ENCODE measurements around the gene TAF13.
"Not testable (repeated sequence)": the region's sequence is repeated elsewhere in the genome, so short reads cannot be mapped to it uniquely, and the experiment has no call there.

TAF13 gene

GRCh38 chr1:109040627-109040988, 35.2 kb downstream of the TAF13 start:
- CTCF ChIA-PET = no interaction called here
- TF ChIP-seq SUZ12 (IDR thresholded peaks at IDR 0.05) = no peak
- no peak for TF ChIP-seq ARNT (IDR thresholded peaks at IDR 0.05)
- no peak for TF ChIP-seq SP1 (IDR thresholded peaks at IDR 0.05)
- no peak for TF ChIP-seq FOXA1 (IDR thresholded peaks at IDR 0.05)
- no peak for TF ChIP-seq TARDBP (IDR thresholded peaks at IDR 0.05)
- TF ChIP-seq ELF4 (IDR thresholded peaks at IDR 0.05) = no peak
- TF ChIP-seq BHLHE40 (IDR thresholded peaks at IDR 0.05; ENCODE audit: borderline replicate concordance) = no peak
- TF ChIP-seq L3MBTL2 (conservative IDR thresholded peaks at IDR 0.05) = no peak
- no peak for TF ChIP-seq FOXM1 (IDR thresholded peaks at IDR 0.05; ENCODE audit: borderline replicate concordance)
- TF ChIP-seq ZNF384 (IDR thresholded peaks at IDR 0.05) = no peak
- no peak for TF ChIP-seq LEF1 (IDR thresholded peaks at IDR 0.05; ENCODE audit: borderline replicate concordance)
- TF ChIP-seq NFRKB (IDR thresholded peaks at IDR 0.05) = no peak
- no peak for TF ChIP-seq FOXK2 (IDR thresholded peaks at IDR 0.05)
- no peak for TF ChIP-seq HDGF (IDR thresholded peaks at IDR 0.05; ENCODE audit: borderline replicate concordance)
- TF ChIP-seq PKNOX1 (IDR thresholded peaks at IDR 0.05) = no peak
- no peak for TF ChIP-seq CTBP1 (IDR thresholded peaks at IDR 0.05; ENCODE audit: borderline replicate concordance)
- POLR2A ChIA-PET = no interaction called here
- no peak for DNase-seq (ENCODE audit: extremely low spot score)

GRCh38 chr1:109034382-109034781, 41.4 kb downstream of the TAF13 start:
- no peak for DNase-seq (ENCODE audit: extremely low spot score)
- CTCF ChIA-PET = no interaction called here
- no peak for TF ChIP-seq L3MBTL2 (conservative IDR thresholded peaks at IDR 0.05)
- TF ChIP-seq ELF4 (IDR thresholded peaks at IDR 0.05) = no peak
- TF ChIP-seq FOXK2 (IDR thresholded peaks at IDR 0.05) = no peak
- no peak for TF ChIP-seq SUZ12 (IDR thresholded peaks at IDR 0.05)
- no peak for TF ChIP-seq BHLHE40 (IDR thresholded peaks at IDR 0.05; ENCODE audit: borderline replicate concordance)
- TF ChIP-seq HDGF (IDR thresholded peaks at IDR 0.05; ENCODE audit: borderline replicate concordance) = no peak
- POLR2A ChIA-PET = interaction anchor here (1.6 kb wide), 1 partner anchor 65 kb away, joined by 5 read pairs; no protein-coding TSS in a partner anchor

GRCh38 chr1:109029493-109029892, 46.3 kb downstream of the TAF13 start:
- CTCF ChIA-PET = interaction anchor here (0.6 to 1.0 kb wide), 3 partner anchors 9 to 83 kb away, joined by 4 to 5 read pairs (median 4); a partner anchor contains a TSS
- DNase-seq (ENCODE audit: extremely low spot score); POLR2A ChIA-PET: not testable (repeated sequence)

- ChIA-PET CTCF (interaction anchor here (0.7 to 1.1 kb wide), 2 partner anchors 10 to 12 kb away, joined by 3 read pairs; no protein-coding TSS in a partner anchor), POLR2A (interaction anchor here (0.8 to 1.4 kb wide), 3 partner anchors 14 to 72 kb away, joined by 4 to 5 read pairs (median 5); partner anchors contain the start of genes CLCC1 and WDR47)
- no peak for DNase-seq (ENCODE audit: extremely low spot score)
- TF ChIP-seq SP1 (IDR thresholded peaks at IDR 0.05) (no peak), ELF4 (IDR thresholded peaks at IDR 0.05) (no peak), FOXM1 (IDR thresholded peaks at IDR 0.05; ENCODE audit: borderline replicate concordance) (no peak)
These were observed 48.0 kb downstream of the TAF13 start for GRCh38 chr1:109027841-109028240.

- CTCF ChIA-PET = no interaction called here
- POLR2A ChIA-PET = no interaction called here
- DNase-seq (ENCODE audit: extremely low spot score) = no peak
- TF ChIP-seq SP1 (IDR thresholded peaks at IDR 0.05) = no peak
- no peak for TF ChIP-seq FOXM1 (IDR thresholded peaks at IDR 0.05; ENCODE audit: borderline replicate concordance)
- TF ChIP-seq HDGF (IDR thresholded peaks at IDR 0.05; ENCODE audit: borderline replicate concordance) = no peak
- TF ChIP-seq BHLHE40 (IDR thresholded peaks at IDR 0.05; ENCODE audit: borderline replicate concordance) = no peak
- no peak for TF ChIP-seq TARDBP (IDR thresholded peaks at IDR 0.05)
- TF ChIP-seq NFRKB (IDR thresholded peaks at IDR 0.05) = no peak
- TF ChIP-seq CTBP1 (IDR thresholded peaks at IDR 0.05; ENCODE audit: borderline replicate concordance) = no peak
- TF ChIP-seq PKNOX1 (IDR thresholded peaks at IDR 0.05) = no peak
- no peak for TF ChIP-seq FOXA1 (IDR thresholded peaks at IDR 0.05)
- no peak for TF ChIP-seq SUZ12 (IDR thresholded peaks at IDR 0.05)
- no peak for TF ChIP-seq L3MBTL2 (conservative IDR thresholded peaks at IDR 0.05)
- no peak for TF ChIP-seq ELF4 (IDR thresholded peaks at IDR 0.05)
- no peak for TF ChIP-seq ZNF384 (IDR thresholded peaks at IDR 0.05)
- TF ChIP-seq LEF1 (IDR thresholded peaks at IDR 0.05; ENCODE audit: borderline replicate concordance) = no peak
- no peak for TF ChIP-seq FOXK2 (IDR thresholded peaks at IDR 0.05)
- TF ChIP-seq ARNT (IDR thresholded peaks at IDR 0.05) = no peak
These were observed 50.1 kb downstream of the TAF13 start for GRCh38 chr1:109025694-109026093.

- TF ChIP-seq HDGF (IDR thresholded peaks at IDR 0.05; ENCODE audit: borderline replicate concordance) (no peak), NFRKB (IDR thresholded peaks at IDR 0.05) (no peak), ELF4 (IDR thresholded peaks at IDR 0.05) (no peak), L3MBTL2 (conservative IDR thresholded peaks at IDR 0.05) (no peak), SP1 (IDR thresholded peaks at IDR 0.05) (no peak), FOXK2 (IDR thresholded peaks at IDR 0.05) (no peak), CTBP1 (IDR thresholded peaks at IDR 0.05; ENCODE audit: borderline replicate concordance) (no peak), FOXM1 (IDR thresholded peaks at IDR 0.05; ENCODE audit: borderline replicate concordance) (no peak), TARDBP (IDR thresholded peaks at IDR 0.05) (no peak), BHLHE40 (IDR thresholded peaks at IDR 0.05; ENCODE audit: borderline replicate concordance) (no peak), PKNOX1 (IDR thresholded peaks at IDR 0.05) (no peak), ZNF384 (IDR thresholded peaks at IDR 0.05) (no peak), ARNT (IDR thresholded peaks at IDR 0.05) (no peak)
- DNase-seq (ENCODE audit: extremely low spot score) = no peak
- ChIA-PET CTCF (interaction anchor here (0.5 kb wide), 1 partner anchor 9 kb away, joined by 3 read pairs; no protein-coding TSS in a partner anchor), POLR2A (interaction anchor here (1.5 kb wide), 1 partner anchor 75 kb away, joined by 5 read pairs; no protein-coding TSS in a partner anchor)
These were observed 51.2 kb downstream of the TAF13 start for GRCh38 chr1:109024646-109025045.

Data from HEK293T (cell line).